GM10266 (cell line): Measurements from ENCODE around the gene WFDC13.

Experiments used
- DNase-seq: peaks from one replicate; pipeline ENCODE4 v3.0.0; 2012; ENCODE audit errors: extremely low spot score
- TF ChIP-seq, protein P1 (sequence below): IDR thresholded peaks from 2 replicates; pipeline ENCODE4 v1.5.1; 2012; ENCODE audit warnings: mild to moderate bottlenecking, low read depth; ENCODE audit not compliant: control insufficient read depth, insufficient read depth; ENCODE audit errors: missing control alignments

WFDC13 gene

DNA sequence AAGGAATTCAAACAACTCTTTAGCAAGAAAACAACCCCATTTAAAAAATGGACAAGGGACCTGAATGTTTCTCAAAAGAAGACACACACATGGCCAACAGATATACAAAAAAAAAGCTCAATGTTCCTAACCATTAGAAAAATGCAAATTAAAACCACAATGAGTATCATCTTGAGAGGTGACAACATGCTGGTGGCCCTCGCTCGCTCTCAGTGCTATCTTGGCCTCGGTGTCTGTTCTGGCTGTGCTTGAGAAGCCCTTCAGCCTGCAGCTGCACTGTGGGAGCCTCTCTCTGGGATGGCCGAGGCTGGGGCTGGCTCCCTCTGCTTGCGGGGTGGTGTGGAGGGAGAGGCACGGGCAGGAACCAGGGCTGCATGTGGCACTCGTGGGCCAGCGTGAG is 33.7 kb downstream of the WFDC13 start:
- no peak for DNase-seq
- TF ChIP-seq, protein P1, sequence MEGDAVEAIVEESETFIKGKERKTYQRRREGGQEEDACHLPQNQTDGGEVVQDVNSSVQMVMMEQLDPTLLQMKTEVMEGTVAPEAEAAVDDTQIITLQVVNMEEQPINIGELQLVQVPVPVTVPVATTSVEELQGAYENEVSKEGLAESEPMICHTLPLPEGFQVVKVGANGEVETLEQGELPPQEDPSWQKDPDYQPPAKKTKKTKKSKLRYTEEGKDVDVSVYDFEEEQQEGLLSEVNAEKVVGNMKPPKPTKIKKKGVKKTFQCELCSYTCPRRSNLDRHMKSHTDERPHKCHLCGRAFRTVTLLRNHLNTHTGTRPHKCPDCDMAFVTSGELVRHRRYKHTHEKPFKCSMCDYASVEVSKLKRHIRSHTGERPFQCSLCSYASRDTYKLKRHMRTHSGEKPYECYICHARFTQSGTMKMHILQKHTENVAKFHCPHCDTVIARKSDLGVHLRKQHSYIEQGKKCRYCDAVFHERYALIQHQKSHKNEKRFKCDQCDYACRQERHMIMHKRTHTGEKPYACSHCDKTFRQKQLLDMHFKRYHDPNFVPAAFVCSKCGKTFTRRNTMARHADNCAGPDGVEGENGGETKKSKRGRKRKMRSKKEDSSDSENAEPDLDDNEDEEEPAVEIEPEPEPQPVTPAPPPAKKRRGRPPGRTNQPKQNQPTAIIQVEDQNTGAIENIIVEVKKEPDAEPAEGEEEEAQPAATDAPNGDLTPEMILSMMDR, result no peak

GRCh38 chr20:45735988-45736387 is 34.1 kb downstream of the WFDC13 start:
- TF ChIP-seq, protein P1, result no peak
- no peak for DNase-seq

DNA sequence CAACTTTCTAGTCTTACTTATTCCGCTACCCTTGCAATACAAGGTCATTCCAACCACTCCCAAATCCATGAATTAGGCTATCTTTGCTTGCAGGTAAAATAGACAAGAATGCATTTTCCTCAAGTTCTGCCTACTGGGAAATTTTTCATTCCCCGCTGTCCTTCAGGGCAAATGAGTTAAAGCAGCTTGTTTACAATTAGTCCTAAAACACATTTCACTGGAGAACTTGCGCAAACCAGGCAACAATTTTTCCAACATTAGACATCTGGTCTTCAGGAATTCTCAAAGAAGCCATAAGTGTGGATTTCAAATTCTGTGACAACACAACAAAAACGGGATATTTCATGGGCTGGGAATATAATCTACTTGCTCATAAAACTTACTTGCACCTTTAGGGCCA is 40.8 kb downstream of the WFDC13 start:
- TF ChIP-seq, protein P1, result no peak
- DNase-seq, result no peak

DNA sequence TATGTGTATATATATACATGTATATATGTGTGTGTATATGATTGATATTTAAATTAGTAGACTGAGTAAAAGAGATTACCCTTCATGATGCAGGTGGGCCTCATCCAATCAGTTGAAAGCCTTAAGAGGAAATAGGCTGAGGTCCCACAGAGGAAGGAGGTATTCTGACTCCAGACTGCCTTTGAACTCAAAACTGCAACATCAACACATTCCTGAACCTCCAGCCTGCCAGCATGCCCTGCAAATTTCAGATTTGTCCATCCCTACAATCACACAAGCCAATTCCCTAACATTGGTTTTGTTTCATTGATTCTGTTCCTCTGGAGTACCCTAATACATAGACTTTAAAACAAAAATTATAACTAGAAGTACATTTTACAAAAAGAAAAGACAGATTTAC is 43.2 kb downstream of the WFDC13 start:
- TF ChIP-seq, protein P1, result no peak
- DNase-seq, result no peak

DNA sequence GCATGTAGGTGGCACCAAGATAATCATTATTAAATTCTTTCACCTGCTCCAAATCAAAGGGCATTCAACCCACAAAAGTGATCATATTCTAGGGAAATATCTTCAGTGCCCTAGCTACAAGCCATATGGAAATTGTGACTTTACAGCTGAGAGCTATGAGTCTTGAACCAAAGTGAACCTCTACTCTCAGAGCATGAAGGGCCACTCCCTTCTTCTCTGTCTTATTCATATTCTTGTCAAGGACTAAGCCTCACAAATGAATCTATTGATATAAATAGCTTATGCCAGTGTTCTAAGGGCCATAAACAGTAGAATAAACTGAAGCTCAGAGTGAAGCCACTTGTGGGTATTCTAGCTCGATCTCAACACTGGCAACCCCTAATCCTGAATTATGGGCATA is 49.9 kb downstream of the WFDC13 start:
- TF ChIP-seq, protein P1, result no peak
- DNase-seq, result no peak

DNA sequence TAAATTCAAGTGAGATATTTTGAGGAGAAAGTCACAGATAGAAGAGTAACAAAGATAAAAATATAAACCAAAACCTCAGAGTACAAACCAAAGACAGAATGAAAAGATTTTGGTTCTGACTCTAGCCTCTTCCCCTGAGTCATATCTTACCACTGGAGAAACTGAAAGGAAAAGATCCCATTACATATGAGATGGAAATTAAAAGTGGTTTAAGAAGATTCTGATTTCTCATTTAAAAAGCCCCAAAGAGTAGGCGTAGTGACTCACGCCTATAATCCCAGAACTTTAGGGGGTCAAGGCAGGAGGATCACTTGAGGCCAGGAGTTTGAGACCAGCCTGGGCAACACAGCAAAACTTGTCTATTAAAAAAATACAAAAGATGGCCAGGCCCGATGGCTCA is 50.9 kb downstream of the WFDC13 start:
- peak; percentile 36 for DNase-seq
- TF ChIP-seq, protein P1, result no peak

DNA sequence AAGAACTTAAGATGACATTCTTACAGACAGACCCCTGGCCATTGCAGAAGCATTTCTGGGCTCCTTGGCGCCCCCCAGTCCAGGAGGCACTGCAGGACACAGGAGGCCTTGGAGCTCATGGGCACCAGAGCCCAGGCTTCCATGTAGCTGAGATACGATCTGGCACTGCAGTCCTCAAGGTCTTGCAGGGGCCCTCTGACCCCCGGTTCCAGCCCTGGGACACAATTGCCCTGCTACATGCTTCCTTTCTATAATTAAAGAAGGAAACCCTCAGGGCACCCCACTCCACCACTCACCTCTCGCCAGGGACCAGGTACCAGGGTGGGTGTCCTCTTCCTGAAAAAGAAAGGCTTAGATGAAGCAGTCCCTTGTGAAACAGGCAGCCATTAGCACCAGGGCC is 56.3 kb downstream of the WFDC13 start:
- no peak for DNase-seq
- TF ChIP-seq, protein P1, result no peak
